Lung (tissue), 12 donors: ENCODE results near the gene CSRNP3. TPM values are rescaled to one million over a fixed set of nuclear protein-coding genes. Genes with fewer than 3 reads are reported as not detected.

Source experiments
- ATAC-seq: fragments of 200-7000 bp; cut with Tn5 transposase; one replicate; pipeline ENCODE4 v1.9.1; 2020; ENCODE audit warnings: moderate number of reproducible peaks; ENCODE audit not compliant: insufficient read depth, low FRiP score
- DNase-seq, 3 donors: peaks; one replicate each; pipeline ENCODE4 v3.0.0-alpha.2; 2013 to 2017
- H3K27ac ChIP-seq, 2 donors: one replicate each; pipeline ENCODE4 v1.5.1; 2013; ENCODE audit warnings: mild to moderate bottlenecking in 2 of 2, moderate library complexity in 2 of 2, control low read depth in 1 of 2, inconsistent platforms in 1 of 2, low read depth in 1 of 2, low read length in 1 of 2
- H3K27me3 ChIP-seq, 3 donors: one replicate each; pipeline ENCODE4 v1.5.1; 2013; ENCODE audit warnings: low read length in 2 of 3; ENCODE audit not compliant: control insufficient read depth in 3 of 3, insufficient read depth in 3 of 3
- H3K36me3 ChIP-seq, 4 donors: one replicate each; pipeline ENCODE4 v1.5.1; 2013; ENCODE audit warnings: low read length in 4 of 4, mild to moderate bottlenecking in 1 of 4, moderate library complexity in 1 of 4; ENCODE audit not compliant: control insufficient read depth in 4 of 4, insufficient read depth in 4 of 4
- H3K4me1 ChIP-seq, 5 donors: one replicate each; pipeline ENCODE4 v1.5.1; 2013; ENCODE audit warnings: low read length in 5 of 5, mild to moderate bottlenecking in 2 of 5, moderate library complexity in 1 of 5; ENCODE audit not compliant: control insufficient read depth in 5 of 5, insufficient read depth in 5 of 5
- H3K4me3 ChIP-seq: one replicate; pipeline ENCODE4 v1.5.1; 2013; ENCODE audit warnings: mild to moderate bottlenecking, control low read depth, moderate library complexity
- H3K9ac ChIP-seq, 2 donors: one replicate each; pipeline ENCODE4 v1.5.1; 2013; ENCODE audit warnings: low read length in 2 of 2, control low read depth in 1 of 2; ENCODE audit not compliant: insufficient read depth in 1 of 2
- H3K9me3 ChIP-seq, 4 donors: one replicate each; pipeline ENCODE4 v1.5.1; 2013; ENCODE audit warnings: low read length in 3 of 4, mild to moderate bottlenecking in 1 of 4, moderate library complexity in 1 of 4; ENCODE audit not compliant: control insufficient read depth in 4 of 4, insufficient read depth in 3 of 4
- WGBS, 2 donors: extraction: QIAGEN DNeasy Blood & Tissue Kit; methylation state at CpG; one replicate each; pipeline ENCODE4 v1.1.7; 2013; 5-methylcytosine and 5-hydroxymethylcytosine counted together
- polyA plus RNA-seq, 2 donors: library from polyadenylated mRNA; stranded (reverse); fragments of 200-250 nt; gene quantifications; one replicate each; pipeline ENCODE4 v1.2.1, GENCODE V29; 2013
- total RNA-seq, 2 donors: library from RNA; depleted of rRNA in 1 of 2; stranded (reverse); fragments of >200 nt in 1 of 2; gene quantifications; one replicate each; pipeline ENCODE4 v1.2.1, GENCODE V29; 2014 to 2021
- TF ChIP-seq, protein P1 (sequence below): IDR thresholded peaks from 2 replicates; pipeline ENCODE4 v1.5.1; 2012; ENCODE audit warnings: mild to moderate bottlenecking; ENCODE audit errors: control extremely low read depth, extremely low read depth
- donor health status: control.
- donor health status: control.
- donor health status: Bipolar disorder and iron deficiency.
- donor health status: healthy.
- donor health status: DM: yes; HTN: yes; CAD: no.

Gene CSRNP3
- total and polyA plus RNA-seq, 4 donors, result 0.25 to 8.7 (median 1.8) TPM

DNA sequence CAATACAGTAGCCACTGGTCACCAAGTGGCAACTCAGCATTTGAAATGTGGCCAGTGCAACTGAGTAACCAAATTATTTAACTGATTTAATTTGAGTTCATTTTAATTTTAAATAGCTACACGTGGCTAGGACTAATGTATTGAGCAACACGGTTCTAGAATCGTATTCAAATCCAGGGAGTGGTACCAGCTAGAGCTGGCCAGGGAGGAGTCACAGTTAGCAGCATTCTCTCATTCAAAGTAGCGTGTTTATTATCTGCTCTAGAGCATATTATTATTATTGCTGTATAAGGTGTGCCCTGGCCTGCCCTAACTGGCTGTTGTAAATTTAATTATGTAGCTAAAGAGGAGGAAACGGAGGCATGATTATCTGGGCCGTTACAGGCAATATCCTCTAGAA is 231.6 kb downstream of the CSRNP3 start:
- Histone ChIP-seq H3K27me3 (peaks cover 0 to 4% (median 3%) of the 10 kb centered on the region in 3 donors), H3K27ac (no peak overlapping the region), H3K9ac (no peak overlapping the region), H3K4me3 (no peak overlapping the region), H3K4me1 (peaks cover 0 to 5% (median 0%) of the 10 kb centered on the region in 5 donors), H3K9me3 (no peaks in the 10 kb centered on the region), H3K36me3 (no peaks in the 10 kb centered on the region)
- DNase-seq (no peak), ATAC-seq (no peak)
- 85 to 88% methylated on average over 6 of the region's 6 CpGs for WGBS, 2 donors
- TF ChIP-seq, protein P1, sequence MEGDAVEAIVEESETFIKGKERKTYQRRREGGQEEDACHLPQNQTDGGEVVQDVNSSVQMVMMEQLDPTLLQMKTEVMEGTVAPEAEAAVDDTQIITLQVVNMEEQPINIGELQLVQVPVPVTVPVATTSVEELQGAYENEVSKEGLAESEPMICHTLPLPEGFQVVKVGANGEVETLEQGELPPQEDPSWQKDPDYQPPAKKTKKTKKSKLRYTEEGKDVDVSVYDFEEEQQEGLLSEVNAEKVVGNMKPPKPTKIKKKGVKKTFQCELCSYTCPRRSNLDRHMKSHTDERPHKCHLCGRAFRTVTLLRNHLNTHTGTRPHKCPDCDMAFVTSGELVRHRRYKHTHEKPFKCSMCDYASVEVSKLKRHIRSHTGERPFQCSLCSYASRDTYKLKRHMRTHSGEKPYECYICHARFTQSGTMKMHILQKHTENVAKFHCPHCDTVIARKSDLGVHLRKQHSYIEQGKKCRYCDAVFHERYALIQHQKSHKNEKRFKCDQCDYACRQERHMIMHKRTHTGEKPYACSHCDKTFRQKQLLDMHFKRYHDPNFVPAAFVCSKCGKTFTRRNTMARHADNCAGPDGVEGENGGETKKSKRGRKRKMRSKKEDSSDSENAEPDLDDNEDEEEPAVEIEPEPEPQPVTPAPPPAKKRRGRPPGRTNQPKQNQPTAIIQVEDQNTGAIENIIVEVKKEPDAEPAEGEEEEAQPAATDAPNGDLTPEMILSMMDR, result no peak

DNA sequence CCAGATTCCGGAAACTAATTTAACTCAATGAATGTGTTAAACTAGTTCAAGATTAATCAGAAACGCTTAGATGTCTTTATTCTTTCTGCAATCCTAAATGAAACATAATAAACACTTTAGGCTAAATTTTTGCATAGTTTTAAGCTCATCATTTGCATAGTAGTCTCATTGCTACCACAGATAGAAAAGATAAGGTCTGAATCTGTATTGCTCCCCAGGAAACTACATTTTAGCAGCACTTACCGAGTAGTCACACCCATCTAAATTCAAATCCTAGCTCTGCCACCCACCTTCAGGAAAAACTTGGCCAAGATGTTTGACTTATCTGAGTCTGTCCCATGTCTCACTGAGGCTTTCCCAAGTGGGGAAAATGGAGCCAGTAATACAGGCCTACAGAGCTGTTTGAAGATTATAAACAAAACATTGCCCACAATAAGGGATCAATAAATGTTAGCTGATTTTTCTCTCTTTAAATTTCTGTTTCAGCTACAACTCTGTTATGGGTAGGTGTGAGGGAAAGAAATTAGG is 237.5 kb downstream of the CSRNP3 start:
- no peak overlapping the region for H3K4me3 ChIP-seq
- no peak for DNase-seq
- H3K4me1 ChIP-seq, result no peaks in the 10 kb centered on the region
- WGBS, 2 donors, result 89 to 95% methylated on average over 3 of the region's 3 CpGs
- TF ChIP-seq, protein P1, result no peak
- no peak overlapping the region for H3K9ac ChIP-seq
- H3K27me3 ChIP-seq, result no peaks in the 10 kb centered on the region
- H3K27ac ChIP-seq, result no peak overlapping the region
- no peaks in the 10 kb centered on the region for H3K36me3 ChIP-seq
- no peaks in the 10 kb centered on the region for H3K9me3 ChIP-seq
- ATAC-seq, result no peak

DNA sequence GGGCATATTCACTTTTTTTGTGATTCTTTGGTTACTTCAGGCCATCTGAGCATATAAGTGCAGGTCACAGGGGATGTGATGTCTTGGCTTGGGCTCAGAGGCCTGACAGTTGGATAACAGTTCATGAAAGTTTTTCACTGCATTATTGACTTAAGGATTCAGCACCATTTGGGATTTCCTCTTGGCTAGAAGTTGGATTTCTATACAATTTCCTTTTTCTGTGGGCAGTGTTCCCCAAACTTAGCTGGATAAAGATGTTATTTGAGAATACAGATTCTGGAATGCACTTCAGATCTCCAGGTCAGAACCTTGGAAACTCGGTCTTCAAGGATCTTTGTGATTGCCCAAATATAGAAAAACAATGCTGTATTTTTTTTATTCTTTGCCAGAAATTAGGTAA is 246.6 kb downstream of the CSRNP3 start:
- Histone ChIP-seq H3K27ac (no peak overlapping the region), H3K36me3 (no peaks in the 10 kb centered on the region), H3K9ac (no peak overlapping the region), H3K4me3 (no peak overlapping the region), H3K27me3 (no peaks in the 10 kb centered on the region), H3K4me1 (no peaks in the 10 kb centered on the region), H3K9me3 (no peaks in the 10 kb centered on the region)
- ATAC-seq (no peak), DNase-seq (no peak)
- WGBS, 2 donors, result 74 to 88% methylated on average over 1 of the region's 1 CpG
- TF ChIP-seq, protein P1, result no peak

DNA sequence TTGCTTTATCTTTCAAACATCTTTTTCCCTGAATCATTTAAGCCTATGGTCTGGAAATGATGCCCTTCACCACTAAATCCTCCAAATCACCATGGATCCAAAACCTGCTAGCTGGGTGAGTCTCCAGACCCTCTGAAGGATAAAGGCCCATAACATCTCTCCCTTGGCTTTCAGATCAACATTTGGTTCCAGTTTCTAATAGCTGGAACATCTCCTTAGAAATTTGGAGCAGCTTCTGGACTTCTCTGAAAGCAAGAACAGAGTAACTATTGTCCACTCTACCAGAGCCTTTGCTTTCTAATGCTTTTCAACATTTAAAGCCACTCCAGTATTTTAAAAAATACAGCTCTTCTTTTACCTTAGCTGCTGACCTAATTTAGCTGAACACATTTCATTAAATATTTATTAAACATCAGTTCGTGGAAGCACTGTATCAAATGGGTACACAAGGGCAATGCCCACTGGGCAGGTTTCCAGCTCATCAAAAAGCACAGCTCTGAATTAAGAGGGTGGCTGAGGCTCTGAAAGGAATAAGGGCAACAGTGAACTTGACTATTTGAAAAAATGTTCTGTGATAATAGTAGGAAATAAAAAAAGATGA is 249.2 kb downstream of the CSRNP3 start:
- ATAC-seq, result no peak
- no peak for DNase-seq
- Histone ChIP-seq H3K9me3 (no peaks in the 10 kb centered on the region), H3K36me3 (no peaks in the 10 kb centered on the region), H3K4me1 (no peaks in the 10 kb centered on the region), H3K4me3 (no peak overlapping the region), H3K27me3 (no peaks in the 10 kb centered on the region), H3K9ac (no peak overlapping the region), H3K27ac (no peak overlapping the region)
- TF ChIP-seq, protein P1, result no peak
- whole genome bisulfite sequencing, 2 donors, result 47 to 70% methylated on average over 1 of the region's 1 CpG
